Gastrocnemius medialis (tissue), 4 donors: ENCODE results near the gene VAX1. TPM values are rescaled to one million over a fixed set of nuclear protein-coding genes. Genes with fewer than 3 reads are reported as not detected.
"Not testable (repeated sequence)": the region's sequence is repeated elsewhere in the genome, so short reads cannot be mapped to it uniquely, and the experiment has no call there.

Experiments
- ATAC-seq, 2 donors: fragments of 150-250 bp; one replicate each; pipeline ENCODE4 v1.9.1; 2016
- DNase-seq, 2 donors: peaks; one replicate each; pipeline ENCODE4 v3.0.0-alpha.2; 2019
- H3K27ac ChIP-seq, 4 donors: fragments of 200-600 bp; sonication (generic); 1 replicate in 1 of 4; 2 replicates in 3 of 4; pipeline ENCODE4 v1.5.1; 2016 to 2018; ENCODE audit warnings: mild to moderate bottlenecking in 2 of 4, moderate library complexity in 1 of 4
- H3K27me3 ChIP-seq, 3 donors: fragments of 200-600 bp; sonication (generic) in 2 of 3; 1 replicate in 1 of 3; 2 replicates in 2 of 3; pipeline versions ENCODE4 v1.5.1 to v1.6.0; 2016 to 2019; ENCODE audit warnings: mild to moderate bottlenecking in 1 of 3, moderate library complexity in 1 of 3
- H3K36me3 ChIP-seq, 2 donors: fragments of 200-600 bp; sonication (generic) in 1 of 2; one replicate each; pipeline ENCODE4 v1.5.1; 2017 to 2018
- H3K4me1 ChIP-seq, 2 donors: fragments of 200-600 bp; sonication (generic) in 1 of 2; one replicate each; pipeline ENCODE4 v1.5.1; 2016 to 2017; ENCODE audit warnings: mild to moderate bottlenecking in 2 of 2
- H3K4me3 ChIP-seq, 4 donors: fragments of 200-600 bp; sonication (generic) in 3 of 4; 1 replicate in 1 of 4; 2 replicates in 3 of 4; pipeline ENCODE4 v1.5.1; 2016 to 2019; ENCODE audit warnings: mild to moderate bottlenecking in 2 of 4
- H3K9me3 ChIP-seq, 3 donors: fragments of 200-600 bp; sonication (generic) in 2 of 3; 1 replicate in 1 of 3; 2 replicates in 2 of 3; pipeline ENCODE4 v1.5.1; 2016 to 2019
- CTCF ChIP-seq, 5 experiments: fragments of 450-650 bp in 3 of 5; fragments of 200-600 bp in 2 of 5; sonication (generic) in 2 of 5; IDR thresholded peaks in 4 of 5; conservative IDR thresholded peaks in 1 of 5; 1 replicate in 4 of 5; 2 replicates in 1 of 5; pipeline ENCODE4 v1.5.1; 2016 to 2019; ENCODE audit warnings: antibody characterized with exemption in 5 of 5, mild to moderate bottlenecking in 3 of 5, moderate library complexity in 3 of 5
- POLR2A ChIP-seq, 2 donors: fragments of 450-650 bp; IDR thresholded peaks; one replicate each; pipeline ENCODE4 v1.6.1; 2017; ENCODE audit warnings: antibody characterized with exemption in 2 of 2, mild to moderate bottlenecking in 2 of 2, moderate library complexity in 2 of 2
- in situ Hi-C, 4 donors: fragments of 200-750 bp; cut with MboI; loops; one replicate each; pipeline versions ENCODE4 v1.15.0 to v1.8.0; 2017; ENCODE audit warnings: low sequenced_read_pairs in 4 of 4
- intact Hi-C: fragments of 100-400 bp; cut with DNase I; formaldehyde crosslinking; loops from one replicate; pipeline ENCODE4 v1.15.1; 2023; ENCODE audit warnings: low total_unique reads
- total RNA-seq, 4 donors: library from RNA; depleted of rRNA; stranded (reverse); fragments of >200 nt; gene quantifications; one replicate each; pipeline versions ENCODE4 v1.1.0 to v1.2.3, GENCODE V29; 2016

The VAX1 gene
- not detected for total RNA-seq

GRCh38 chr10:117137911-117138642, at the start of gene VAX1:
VAX1 (minus strand) TSS chr10:117138270; CDS start chr10:117138056, 214 bp downstream.
- TF ChIP-seq POLR2A (IDR thresholded peaks at IDR 0.05) (no peak), CTCF (IDR thresholded peaks at IDR 0.05 in 4 of 5, conservative IDR thresholded peaks at IDR 0.05 in 1 of 5) (no peak)
- Histone ChIP-seq H3K27me3 (peaks cover 82 to 88% (median 85%) of the 10 kb centered on the region in 3 donors), H3K4me3 (peak within 1 kb of the TSS; percentile 35 to 49 (median 39)), H3K36me3 (no peaks in the 10 kb centered on the region), H3K27ac (no peak within 1 kb of the TSS), H3K4me1 (peaks cover 0 to 7% of the 10 kb centered on the region in 2 donors), H3K9me3 (no peaks in the 10 kb centered on the region)
- in situ Hi-C loops (no loop called here), intact Hi-C loops (no loop called here)
- DNase-seq (no peak), ATAC-seq (no peak)

- DNase-seq (no peak), ATAC-seq (no peak)
- H3K9me3 ChIP-seq = no peaks in the 10 kb centered on the region
- H3K27me3 ChIP-seq = no peaks in the 10 kb centered on the region
- no peak overlapping the region for H3K4me3 ChIP-seq
- no peaks in the 10 kb centered on the region for H3K36me3 ChIP-seq
- no peaks in the 10 kb centered on the region for H3K4me1 ChIP-seq
- in situ Hi-C loops (no loop called here), intact Hi-C loops (no loop called here)
- H3K27ac ChIP-seq = no peak overlapping the region
- TF ChIP-seq POLR2A (IDR thresholded peaks at IDR 0.05) (no peak), CTCF (IDR thresholded peaks at IDR 0.05 in 4 of 5, conservative IDR thresholded peaks at IDR 0.05 in 1 of 5) (no peak)
Observed at GRCh38 chr10:117186832-117187615, 49.0 kb upstream of the VAX1 start.

- H3K9me3 ChIP-seq, DNase-seq, H3K4me1 ChIP-seq, in situ Hi-C loops, H3K27me3 ChIP-seq, H3K4me3 ChIP-seq, H3K27ac ChIP-seq, H3K36me3 ChIP-seq, ATAC-seq, intact Hi-C loops: not testable (repeated sequence)
Observed at GRCh38 chr10:117185817-117186216, 47.7 kb upstream of the VAX1 start.

- Histone ChIP-seq H3K4me3 (no peak overlapping the region), H3K9me3 (no peaks in the 10 kb centered on the region), H3K27ac (no peak overlapping the region), H3K4me1 (no peaks in the 10 kb centered on the region), H3K36me3 (no peaks in the 10 kb centered on the region), H3K27me3 (peaks cover 0 to 4% (median 0%) of the 10 kb centered on the region in 3 donors)
- in situ Hi-C loops (no loop called here), intact Hi-C loops (no loop called here)
- TF ChIP-seq POLR2A (IDR thresholded peaks at IDR 0.05) (no peak), CTCF (IDR thresholded peaks at IDR 0.05 in 4 of 5, conservative IDR thresholded peaks at IDR 0.05 in 1 of 5) (no peak)
- DNase-seq (no peak), ATAC-seq (no peak)
Observed at GRCh38 chr10:117184821-117185220, 46.8 kb upstream of the VAX1 start.

- peaks cover 0 to 4% (median 0%) of the 10 kb centered on the region in 3 donors for H3K27me3 ChIP-seq
- H3K9me3 ChIP-seq = no peaks in the 10 kb centered on the region
- TF ChIP-seq CTCF (IDR thresholded peaks at IDR 0.05 in 4 of 5, conservative IDR thresholded peaks at IDR 0.05 in 1 of 5) (no peak), POLR2A (IDR thresholded peaks at IDR 0.05) (no peak)
- H3K27ac ChIP-seq = no peak overlapping the region
- no peaks in the 10 kb centered on the region for H3K36me3 ChIP-seq
- no peak overlapping the region for H3K4me3 ChIP-seq
- H3K4me1 ChIP-seq = no peaks in the 10 kb centered on the region
- in situ Hi-C loops = no loop called here
- intact Hi-C loops = no loop called here
- no peak for ATAC-seq
- DNase-seq = no peak
Observed at GRCh38 chr10:117184296-117184695, 46.2 kb upstream of the VAX1 start.
